Measurements from ENCODE around the gene OR2A1.
"Not testable (repeated sequence)": the region's sequence is repeated elsewhere in the genome, so short reads cannot be mapped to it uniquely, and the experiment has no call there.

Gene OR2A1

DNA sequence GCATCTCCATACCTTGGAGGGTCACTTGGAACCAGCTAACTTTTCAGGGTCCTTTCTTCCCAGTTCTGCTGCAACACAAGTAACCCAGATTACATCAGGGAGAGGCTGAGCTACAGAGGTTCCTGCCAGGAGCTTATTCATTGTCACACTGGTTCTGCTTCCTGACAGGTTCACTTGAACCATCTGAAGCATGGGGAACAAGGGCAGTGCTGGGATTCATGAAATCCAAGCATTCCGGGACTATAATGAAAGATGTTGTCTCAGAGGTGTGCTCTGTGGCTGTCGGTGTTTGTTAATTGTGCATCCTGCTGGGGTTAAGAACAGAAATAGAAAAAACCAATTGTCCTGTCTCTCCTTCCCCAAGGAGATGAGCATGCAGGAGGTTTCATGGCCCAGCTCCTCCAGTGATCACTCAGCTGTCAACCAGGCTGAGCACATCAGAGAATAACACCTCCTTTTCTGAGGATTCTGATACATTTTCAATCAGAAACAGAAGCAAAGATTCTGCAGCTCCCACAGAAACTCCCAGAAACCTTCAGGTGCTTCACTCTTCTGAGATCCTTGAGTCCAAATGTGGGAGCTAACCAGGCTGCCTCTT, at the start of gene OR2A1:
Gene OR2A1 (plus strand): TSS at position 548 of the 598 bp plus-strand sequence. CDS start 5,706 bp downstream, outside the sequence.
- H3K4me3 Mint-ChIP-seq, H3K9me3 Mint-ChIP-seq, H3K36me3 Mint-ChIP-seq, DNase-seq, CTCF ChIA-PET, H3K27ac Mint-ChIP-seq, H3K4me1 Mint-ChIP-seq, H3K27me3 Mint-ChIP-seq: not testable (repeated sequence)

DNA sequence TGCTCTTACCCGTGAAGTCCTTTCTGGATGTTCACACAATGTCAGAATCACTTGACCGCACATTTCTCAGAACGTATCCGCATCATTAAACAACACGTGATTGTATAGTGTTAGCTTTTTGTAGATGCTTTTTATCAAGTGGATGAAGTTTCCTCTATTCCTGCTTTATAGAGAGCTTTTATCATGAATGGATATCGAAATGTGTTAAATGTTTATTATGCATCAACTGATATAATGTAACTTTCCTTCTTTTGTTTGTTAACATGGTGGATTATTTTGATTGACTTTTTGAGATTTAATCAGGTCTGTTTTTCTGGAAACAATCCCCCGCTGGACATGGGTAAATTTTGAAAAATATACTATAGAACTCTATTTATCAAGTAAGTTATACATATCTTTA, 47.5 kb upstream of the OR2A1 start, which contains the start of gene OR2A7:
Gene OR2A7 (minus strand): TSS at position 101 of the 400 bp plus-strand sequence. CDS start 5,164 bp downstream, outside the sequence.
- H3K9me3 Mint-ChIP-seq, H3K4me1 Mint-ChIP-seq, H3K36me3 Mint-ChIP-seq, CTCF ChIA-PET, H3K27me3 Mint-ChIP-seq, DNase-seq, H3K4me3 Mint-ChIP-seq, H3K27ac Mint-ChIP-seq: not testable (repeated sequence)

DNA sequence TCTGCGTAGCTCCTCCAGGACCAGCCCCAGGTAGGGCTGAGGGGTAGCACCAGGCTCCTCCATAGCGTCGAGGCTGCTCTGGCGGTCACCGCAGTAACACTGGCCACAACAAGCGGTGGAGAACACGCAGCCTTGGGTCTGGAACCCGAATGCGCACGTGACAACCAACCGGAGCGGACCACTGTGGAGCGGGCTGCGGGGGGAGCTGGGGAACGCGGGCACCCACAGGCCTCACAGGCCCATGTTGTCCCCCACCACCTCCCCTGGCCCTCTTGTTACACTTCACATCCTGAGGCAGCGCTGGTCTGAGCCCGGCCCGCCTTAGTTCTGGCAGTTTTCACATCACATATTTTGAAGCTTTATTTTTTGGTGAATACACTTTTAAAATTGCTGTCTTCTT, 43.0 kb upstream of the OR2A1 start, which contains the start of gene CTAGE8:
Gene CTAGE8 (minus strand): TSS at position 101 of the 400 bp plus-strand sequence. CDS start 38 bp downstream, at position 63.
- H3K27ac Mint-ChIP-seq, H3K9me3 Mint-ChIP-seq, H3K27me3 Mint-ChIP-seq, DNase-seq, H3K36me3 Mint-ChIP-seq, H3K4me3 Mint-ChIP-seq, CTCF ChIA-PET, H3K4me1 Mint-ChIP-seq: not testable (repeated sequence)

DNA sequence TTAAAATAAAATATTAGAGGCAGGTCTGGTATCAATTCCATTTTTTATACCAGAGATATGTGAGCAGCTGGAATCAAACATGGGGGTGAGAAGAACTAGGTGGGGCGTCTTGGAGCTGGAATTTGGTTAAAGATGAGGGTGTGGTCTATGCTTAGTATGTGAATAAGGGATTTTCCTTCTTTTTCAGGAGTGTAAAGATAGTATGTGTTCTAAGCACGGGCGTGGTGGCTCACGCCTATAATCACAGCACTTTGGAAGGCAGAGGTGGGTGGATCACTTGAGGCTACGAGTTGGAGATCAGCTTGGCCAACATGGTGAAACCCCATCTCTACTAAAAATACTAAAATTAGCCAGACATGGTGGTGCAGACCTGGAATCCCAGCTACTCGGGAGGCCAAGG, 36.9 kb upstream of the OR2A1 start:
- not testable (repeated sequence) for H3K27me3 Mint-ChIP-seq

GRCh38 chr7:144280010-144280409, 32.2 kb upstream of the OR2A1 start:
- H3K4me1 Mint-ChIP-seq, H3K9me3 Mint-ChIP-seq, H3K36me3 Mint-ChIP-seq, CTCF ChIA-PET, DNase-seq, H3K27ac Mint-ChIP-seq, H3K27me3 Mint-ChIP-seq, H3K4me3 Mint-ChIP-seq: not testable (repeated sequence)

More for the DNA sequence above, 36.9 kb upstream of the OR2A1 start:
- H3K36me3 Mint-ChIP-seq, CTCF ChIA-PET, H3K4me1 Mint-ChIP-seq, DNase-seq, H3K9me3 Mint-ChIP-seq, H3K4me3 Mint-ChIP-seq, H3K27ac Mint-ChIP-seq: not testable (repeated sequence)

DNA sequence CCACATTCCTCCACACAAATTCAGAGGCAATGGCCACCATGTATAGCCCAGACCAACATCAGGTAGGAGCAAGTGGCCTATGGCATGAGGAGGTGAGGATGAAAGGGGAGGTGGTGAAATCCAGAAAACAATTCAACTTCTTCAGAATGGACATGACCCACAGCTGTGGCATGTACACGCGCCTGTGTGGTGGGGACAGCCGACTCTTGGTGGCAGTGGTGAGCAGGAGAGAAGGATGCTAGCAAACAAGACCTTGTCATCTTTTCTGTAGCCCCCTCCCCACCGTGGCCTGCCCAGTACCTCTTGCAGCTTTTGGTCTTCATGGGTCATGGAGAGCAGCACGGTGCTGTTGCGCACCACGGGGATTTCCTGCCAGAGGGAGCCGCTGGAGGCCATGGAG, 30.2 kb upstream of the OR2A1 start:
- H3K27ac Mint-ChIP-seq, H3K4me1 Mint-ChIP-seq, H3K36me3 Mint-ChIP-seq, H3K27me3 Mint-ChIP-seq, H3K9me3 Mint-ChIP-seq, H3K4me3 Mint-ChIP-seq, DNase-seq, CTCF ChIA-PET: not testable (repeated sequence)

- H3K4me1 Mint-ChIP-seq, H3K9me3 Mint-ChIP-seq, DNase-seq, H3K27ac Mint-ChIP-seq, CTCF ChIA-PET, H3K36me3 Mint-ChIP-seq, H3K4me3 Mint-ChIP-seq, H3K27me3 Mint-ChIP-seq: not testable (repeated sequence)
Observed at GRCh38 chr7:144282490-144282889, 29.7 kb upstream of the OR2A1 start.

- DNase-seq, H3K9me3 Mint-ChIP-seq, H3K27me3 Mint-ChIP-seq, CTCF ChIA-PET, H3K4me1 Mint-ChIP-seq, H3K4me3 Mint-ChIP-seq, H3K36me3 Mint-ChIP-seq, H3K27ac Mint-ChIP-seq: not testable (repeated sequence)
Observed at GRCh38 chr7:144283716-144284115, 28.5 kb upstream of the OR2A1 start.

DNA sequence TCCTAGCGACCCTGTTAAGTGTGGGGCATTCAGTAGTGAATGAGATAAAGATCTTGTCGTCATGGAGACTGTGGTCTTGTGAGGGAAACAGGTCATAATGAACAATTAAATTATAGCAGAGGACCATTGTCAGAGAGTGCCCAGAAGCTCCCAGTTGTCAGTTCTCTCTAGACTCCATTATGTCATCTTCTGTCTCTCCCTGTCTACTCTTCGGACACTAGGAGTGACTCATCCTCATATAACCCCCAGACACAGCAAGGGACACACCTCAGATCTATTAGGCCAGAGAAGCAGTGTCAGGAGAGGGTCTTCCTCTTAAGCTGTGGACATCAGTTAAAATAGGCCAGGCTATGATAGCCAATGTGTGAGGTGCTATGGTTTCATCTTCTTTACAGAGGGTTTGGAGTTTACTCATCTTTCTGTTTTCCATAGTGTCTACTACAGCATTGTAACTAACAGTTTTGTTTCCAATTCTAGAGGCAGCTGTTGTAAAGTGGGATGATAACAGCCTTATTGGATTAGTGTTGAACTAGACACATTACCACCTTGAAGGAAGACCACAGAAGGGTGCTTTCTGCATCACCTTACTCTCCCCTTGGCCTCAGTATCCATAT, 24.9 kb upstream of the OR2A1 start:
- DNase-seq, H3K27ac Mint-ChIP-seq, H3K9me3 Mint-ChIP-seq, CTCF ChIA-PET, H3K36me3 Mint-ChIP-seq, H3K4me1 Mint-ChIP-seq, H3K27me3 Mint-ChIP-seq, H3K4me3 Mint-ChIP-seq: not testable (repeated sequence)

DNA sequence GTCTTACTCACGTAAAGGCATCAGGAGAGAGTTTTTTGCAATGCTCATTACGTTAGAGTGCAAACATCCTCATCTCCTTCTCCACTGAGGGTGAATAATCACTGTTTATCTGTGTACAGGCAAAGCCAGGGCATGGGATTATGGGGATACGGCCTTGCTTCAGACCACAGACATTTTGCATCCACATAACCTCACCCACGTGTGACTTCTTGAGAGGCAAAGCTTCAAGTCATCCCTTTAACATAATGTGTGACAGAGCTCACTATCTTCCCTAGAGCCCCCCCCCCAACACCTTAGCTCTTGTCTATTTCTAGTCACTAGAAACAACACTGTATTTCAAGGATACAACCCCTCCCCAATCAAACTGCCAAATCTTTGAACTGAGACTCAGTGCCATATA, 20.6 kb upstream of the OR2A1 start:
- H3K4me1 Mint-ChIP-seq, H3K27ac Mint-ChIP-seq, CTCF ChIA-PET, H3K36me3 Mint-ChIP-seq, H3K9me3 Mint-ChIP-seq, H3K27me3 Mint-ChIP-seq, H3K4me3 Mint-ChIP-seq: not testable (repeated sequence)
- DNase-seq = peak; percentile 22

GRCh38 chr7:144292384-144293161, 19.6 kb upstream of the OR2A1 start:
- H3K4me3 Mint-ChIP-seq, CTCF ChIA-PET, H3K27me3 Mint-ChIP-seq, H3K9me3 Mint-ChIP-seq, H3K36me3 Mint-ChIP-seq, H3K27ac Mint-ChIP-seq, H3K4me1 Mint-ChIP-seq: not testable (repeated sequence)
- peak; percentile 20 for DNase-seq

- H3K9me3 Mint-ChIP-seq, H3K36me3 Mint-ChIP-seq, CTCF ChIA-PET, H3K4me1 Mint-ChIP-seq, H3K4me3 Mint-ChIP-seq, H3K27me3 Mint-ChIP-seq, H3K27ac Mint-ChIP-seq: not testable (repeated sequence)
- peak; percentile 51 for DNase-seq
Observed at GRCh38 chr7:144293794-144294499, 18.3 kb upstream of the OR2A1 start.

DNA sequence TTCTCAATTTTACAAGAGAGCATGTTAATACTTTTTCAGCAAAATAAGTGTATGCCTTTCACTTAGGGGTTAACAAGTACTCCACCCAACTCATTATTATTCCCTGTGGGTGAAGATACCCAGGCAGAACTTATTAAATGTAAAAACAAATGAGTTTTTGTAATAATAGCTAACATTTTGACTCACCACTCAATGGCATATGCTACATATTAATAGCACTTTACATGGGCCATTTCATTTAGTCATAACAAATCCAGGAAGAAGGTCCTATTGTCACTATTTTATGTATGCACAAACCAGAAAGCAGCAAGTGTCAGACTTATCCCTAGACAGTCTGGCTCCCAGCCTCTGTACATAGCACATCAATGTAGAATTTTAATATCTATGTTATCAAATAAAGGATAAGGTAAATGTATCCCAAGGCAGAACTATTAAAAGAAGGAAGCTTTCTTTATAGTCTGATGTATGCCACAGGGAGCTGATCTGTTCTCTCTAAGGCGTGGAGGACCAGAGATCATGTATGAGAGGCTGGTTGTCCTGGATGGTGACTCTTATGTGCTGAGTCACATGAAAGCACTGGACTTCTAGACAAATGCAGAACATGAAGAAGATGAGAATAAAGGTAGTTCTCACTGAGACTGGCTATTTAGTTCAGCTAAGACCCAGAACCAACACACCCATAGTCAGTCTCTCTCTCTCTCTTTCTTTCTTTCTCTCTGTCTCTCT, 9.5 kb upstream of the OR2A1 start:
- CTCF ChIA-PET, H3K4me1 Mint-ChIP-seq, DNase-seq, H3K36me3 Mint-ChIP-seq, H3K4me3 Mint-ChIP-seq, H3K9me3 Mint-ChIP-seq, H3K27me3 Mint-ChIP-seq, H3K27ac Mint-ChIP-seq: not testable (repeated sequence)

- H3K36me3 Mint-ChIP-seq, H3K27me3 Mint-ChIP-seq, H3K9me3 Mint-ChIP-seq, CTCF ChIA-PET, H3K27ac Mint-ChIP-seq, H3K4me3 Mint-ChIP-seq, DNase-seq, H3K4me1 Mint-ChIP-seq: not testable (repeated sequence)
Observed at GRCh38 chr7:144303607-144304006, 8.6 kb upstream of the OR2A1 start.
